Natural killer cell (primary cell): ENCODE results near the gene DLK2. TPM values are rescaled to one million over a fixed set of nuclear protein-coding genes. Genes with fewer than 3 reads are reported as not detected.

ENCODE experiments used
- ATAC-seq, 3 donors: fragments of 150-1000 bp in 2 of 3; fragments of 200-7000 bp in 1 of 3; cut with Tn5 transposase; 1 replicate in 1 of 3; 2 replicates in 2 of 3; pipeline ENCODE4 v1.10.0; 2021; ENCODE audit warnings: mild to moderate bottlenecking in 2 of 3, moderate library complexity in 2 of 3
- DNase-seq, 2 donors: peaks; one replicate each; pipeline versions ENCODE4 v3.0.0 to v3.0.0-alpha.2; 2013 to 2021; ENCODE audit warnings: mixed read lengths in 1 of 2
- H3K27ac ChIP-seq: one replicate; pipeline ENCODE4 v1.5.1; 2013; ENCODE audit warnings: mild to moderate bottlenecking, low read length
- H3K27me3 ChIP-seq: one replicate; pipeline ENCODE4 v1.6.1; 2013; ENCODE audit warnings: low read length; ENCODE audit not compliant: control insufficient read depth, insufficient read depth
- H3K36me3 ChIP-seq: one replicate; pipeline ENCODE4 v1.6.1; 2013; ENCODE audit warnings: low read length; ENCODE audit not compliant: control insufficient read depth, insufficient read depth
- H3K4me1 ChIP-seq: one replicate; pipeline ENCODE4 v1.6.1; 2013; ENCODE audit warnings: low read length; ENCODE audit not compliant: control insufficient read depth, insufficient read depth
- H3K4me3 ChIP-seq: one replicate; pipeline ENCODE4 v1.5.1; 2013; ENCODE audit warnings: low read length
- H3K9me3 ChIP-seq: one replicate; pipeline ENCODE4 v1.6.1; 2013; ENCODE audit warnings: low read length; ENCODE audit not compliant: control insufficient read depth, insufficient read depth
- H3K27ac Mint-ChIP-seq, 2 donors: one replicate each; pipeline ENCODE4 v1.8.0; 2022; ENCODE audit warnings: mild to moderate bottlenecking in 2 of 2, mixed read lengths in 2 of 2, moderate library complexity in 1 of 2
- H3K27me3 Mint-ChIP-seq, 2 donors: one replicate each; pipeline ENCODE4 v1.8.0; 2022; ENCODE audit warnings: low read depth in 2 of 2, mixed read lengths in 2 of 2
- H3K36me3 Mint-ChIP-seq: one replicate; pipeline ENCODE4 v1.8.0; 2022; ENCODE audit warnings: mixed read lengths
- H3K4me1 Mint-ChIP-seq, 2 donors: one replicate each; pipeline ENCODE4 v1.8.0; 2022; ENCODE audit warnings: mixed read lengths in 2 of 2
- H3K4me3 Mint-ChIP-seq: one replicate; pipeline ENCODE4 v1.8.0; 2022; ENCODE audit warnings: mild to moderate bottlenecking, moderate library complexity, mixed read lengths
- H3K9me3 Mint-ChIP-seq, 2 donors: one replicate each; pipeline ENCODE4 v1.8.0; 2022; ENCODE audit warnings: mixed read lengths in 2 of 2
- WGBS: methylation state at CpG from one replicate; pipeline ENCODE4 v1.1.7; 2013; ENCODE audit warnings: missing lambda C conversion rate; ENCODE audit not compliant: insufficient coverage; 5-methylcytosine and 5-hydroxymethylcytosine counted together
- intact Hi-C: fragments of 100-400 bp; cut with micrococcal nuclease; formaldehyde crosslinking; loops from one replicate; pipeline ENCODE4 v1.14.2; 2022
- total RNA-seq, 4 donors: library from RNA; stranded (reverse); fragments of 120-200 nt in 1 of 4; gene quantifications; one replicate each; pipeline versions ENCODE4 v1.2.3 to v1.2.4, GENCODE V29; 2013 to 2022
- TF ChIP-seq, protein P1 (sequence below): fragments of 200-600 bp; IDR thresholded peaks from one replicate; pipeline ENCODE4 v1.8.0; 2022; ENCODE audit warnings: antibody characterized with exemption

The DLK2 gene
- total RNA-seq, 3 donors from 2014 or later (not counting 1 experiment from before 2014, with no cell fraction given), result not detected

DNA sequence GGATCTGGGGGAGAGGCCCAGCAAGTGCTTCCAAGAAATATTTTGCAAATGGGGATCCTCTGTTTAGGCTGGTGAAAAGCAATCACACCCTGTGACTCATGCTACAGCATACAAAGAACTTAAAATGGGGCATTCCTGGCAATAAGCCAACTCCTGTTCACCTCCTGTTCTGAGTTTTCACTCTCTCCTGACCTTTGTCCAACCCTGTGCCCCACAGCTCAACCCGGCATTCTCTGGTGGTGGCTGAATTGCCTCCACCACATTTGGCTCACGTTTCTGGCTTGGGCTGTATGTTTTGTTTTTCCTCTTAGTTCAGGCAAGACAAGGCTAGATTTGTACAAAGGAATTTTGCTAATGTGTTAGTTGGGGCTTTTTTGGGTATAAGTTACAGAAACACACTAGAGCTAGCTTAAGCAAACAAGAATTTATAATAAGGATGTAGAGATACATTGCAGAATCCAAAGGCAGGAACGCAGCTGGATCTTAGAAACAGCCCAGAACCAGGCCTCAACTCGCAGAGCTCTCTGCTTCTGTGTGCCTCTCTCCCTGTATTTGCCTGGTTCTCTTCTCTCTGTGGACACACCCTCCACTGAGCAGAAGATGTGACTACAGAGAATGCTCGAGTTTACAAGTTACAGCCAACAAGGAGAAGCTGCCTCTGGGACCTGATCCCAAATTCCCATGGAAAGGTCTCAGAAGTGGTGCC, 18.6 kb downstream of the DLK2 start:
- 91% methylated on average over 5 of the region's 5 CpGs for WGBS
- H3K27ac Mint-ChIP-seq, result peak overlapping the region in 1 of 2 donors; percentile 21

DNA sequence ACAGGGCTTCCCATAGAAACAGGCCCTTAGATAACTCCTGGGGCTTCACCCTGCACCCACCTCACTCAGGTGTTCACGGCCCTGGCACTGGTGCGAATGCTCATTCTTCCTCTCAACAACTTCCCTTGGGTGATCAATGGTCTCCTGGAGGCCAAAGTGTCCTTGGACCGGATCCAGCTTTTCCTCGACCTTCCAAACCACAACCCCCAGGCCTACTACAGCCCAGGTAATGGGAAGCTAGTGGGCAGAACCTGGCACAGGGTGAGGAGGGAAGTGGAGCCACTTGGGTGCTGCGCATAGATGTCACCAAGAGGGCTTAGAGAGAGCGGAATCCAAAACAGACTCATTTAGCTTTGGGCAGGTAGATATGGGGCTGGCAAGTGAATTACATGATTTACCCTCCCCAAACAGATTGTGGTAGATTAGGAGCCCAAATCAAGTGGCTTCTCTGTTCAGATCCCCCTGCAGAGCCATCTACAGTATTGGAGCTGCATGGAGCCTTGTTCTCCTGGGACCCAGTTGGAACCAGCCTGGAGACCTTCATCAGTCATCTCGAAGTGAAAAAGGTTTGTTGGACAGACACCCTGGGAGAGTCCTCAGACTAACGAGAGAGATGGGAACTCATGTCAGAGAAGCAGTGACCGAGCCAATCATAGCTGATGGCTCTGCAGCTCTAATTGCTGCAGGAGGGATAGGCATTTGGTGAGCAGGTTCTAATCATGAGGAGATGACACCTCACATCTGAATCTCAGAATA, 19.5 kb downstream of the DLK2 start:
- Histone ChIP-seq H3K9me3 (no peaks in the 10 kb centered on the region), H3K4me3 (no peak overlapping the region), H3K4me1 (no peaks in the 10 kb centered on the region), H3K27ac (no peak overlapping the region), H3K36me3 (peaks cover 47% of the 10 kb centered on the region), H3K27me3 (no peaks in the 10 kb centered on the region)
- Mint-ChIP-seq H3K9me3 (no peaks in the 10 kb centered on the region), H3K4me3 (no peak overlapping the region), H3K27me3 (no peaks in the 10 kb centered on the region), H3K36me3 (no peaks in the 10 kb centered on the region), H3K27ac (no peak overlapping the region), H3K4me1 (peaks cover 0 to 8% of the 10 kb centered on the region in 2 donors)
- intact Hi-C loops, result no loop called here
- ATAC-seq (no peak), DNase-seq (no peak)
- TF ChIP-seq, protein P1, sequence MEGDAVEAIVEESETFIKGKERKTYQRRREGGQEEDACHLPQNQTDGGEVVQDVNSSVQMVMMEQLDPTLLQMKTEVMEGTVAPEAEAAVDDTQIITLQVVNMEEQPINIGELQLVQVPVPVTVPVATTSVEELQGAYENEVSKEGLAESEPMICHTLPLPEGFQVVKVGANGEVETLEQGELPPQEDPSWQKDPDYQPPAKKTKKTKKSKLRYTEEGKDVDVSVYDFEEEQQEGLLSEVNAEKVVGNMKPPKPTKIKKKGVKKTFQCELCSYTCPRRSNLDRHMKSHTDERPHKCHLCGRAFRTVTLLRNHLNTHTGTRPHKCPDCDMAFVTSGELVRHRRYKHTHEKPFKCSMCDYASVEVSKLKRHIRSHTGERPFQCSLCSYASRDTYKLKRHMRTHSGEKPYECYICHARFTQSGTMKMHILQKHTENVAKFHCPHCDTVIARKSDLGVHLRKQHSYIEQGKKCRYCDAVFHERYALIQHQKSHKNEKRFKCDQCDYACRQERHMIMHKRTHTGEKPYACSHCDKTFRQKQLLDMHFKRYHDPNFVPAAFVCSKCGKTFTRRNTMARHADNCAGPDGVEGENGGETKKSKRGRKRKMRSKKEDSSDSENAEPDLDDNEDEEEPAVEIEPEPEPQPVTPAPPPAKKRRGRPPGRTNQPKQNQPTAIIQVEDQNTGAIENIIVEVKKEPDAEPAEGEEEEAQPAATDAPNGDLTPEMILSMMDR, result no peak
- WGBS, result 95% methylated on average over 8 of the region's 9 CpGs

More for the DNA sequence above, 18.6 kb downstream of the DLK2 start:
- no peak overlapping the region for H3K4me3 ChIP-seq
- no peaks in the 10 kb centered on the region for H3K9me3 ChIP-seq
- TF ChIP-seq, protein P1, result no peak
- Mint-ChIP-seq H3K27me3 (no peaks in the 10 kb centered on the region), H3K36me3 (no peaks in the 10 kb centered on the region), H3K4me1 (peaks cover 0 to 6% of the 10 kb centered on the region in 2 donors), H3K4me3 (no peak overlapping the region), H3K9me3 (no peaks in the 10 kb centered on the region)
- ATAC-seq (no peak), DNase-seq (no peak)
- H3K27me3 ChIP-seq, result no peaks in the 10 kb centered on the region
- H3K4me1 ChIP-seq, result no peaks in the 10 kb centered on the region
- peaks cover 50% of the 10 kb centered on the region for H3K36me3 ChIP-seq
- intact Hi-C loops, result no loop called here
- H3K27ac ChIP-seq, result no peak overlapping the region

DNA sequence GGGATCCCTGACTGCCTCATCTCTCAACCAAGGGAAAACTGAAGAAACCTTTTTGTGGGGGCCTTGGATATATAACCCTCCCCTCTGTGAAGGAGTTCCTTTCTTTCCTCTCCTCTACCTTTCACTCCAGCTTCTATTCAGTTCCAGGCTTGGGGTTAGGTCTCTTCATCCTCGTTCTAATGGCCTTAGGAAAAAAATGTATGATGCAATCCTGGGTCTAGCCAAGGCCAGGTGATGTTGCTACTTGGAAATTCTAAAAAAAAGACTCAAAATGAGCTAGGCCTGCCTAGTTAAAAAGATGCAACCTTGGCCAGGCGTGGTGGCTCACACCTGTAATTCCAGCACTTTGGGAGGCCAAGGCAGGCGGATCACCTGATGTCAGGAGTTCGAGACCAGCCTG, 20.4 kb downstream of the DLK2 start:
- ATAC-seq (no peak), DNase-seq (no peak)
- no peaks in the 10 kb centered on the region for H3K9me3 Mint-ChIP-seq
- intact Hi-C loops, result no loop called here
- H3K27ac Mint-ChIP-seq, result no peak overlapping the region
- Histone ChIP-seq H3K4me3 (no peak overlapping the region), H3K36me3 (peaks cover 42% of the 10 kb centered on the region), H3K27me3 (no peaks in the 10 kb centered on the region), H3K9me3 (no peaks in the 10 kb centered on the region), H3K4me1 (no peaks in the 10 kb centered on the region), H3K27ac (no peak overlapping the region)
- peaks cover 0 to 8% of the 10 kb centered on the region in 2 donors for H3K4me1 Mint-ChIP-seq
- TF ChIP-seq, protein P1, result no peak
- H3K36me3 Mint-ChIP-seq, result no peaks in the 10 kb centered on the region
- H3K27me3 Mint-ChIP-seq, result no peaks in the 10 kb centered on the region
- 100% methylated on average over 4 of the region's 4 CpGs for WGBS
- H3K4me3 Mint-ChIP-seq, result no peak overlapping the region
